ENCODE measurements around the gene MLLT10.

The MLLT10 gene

DNA sequence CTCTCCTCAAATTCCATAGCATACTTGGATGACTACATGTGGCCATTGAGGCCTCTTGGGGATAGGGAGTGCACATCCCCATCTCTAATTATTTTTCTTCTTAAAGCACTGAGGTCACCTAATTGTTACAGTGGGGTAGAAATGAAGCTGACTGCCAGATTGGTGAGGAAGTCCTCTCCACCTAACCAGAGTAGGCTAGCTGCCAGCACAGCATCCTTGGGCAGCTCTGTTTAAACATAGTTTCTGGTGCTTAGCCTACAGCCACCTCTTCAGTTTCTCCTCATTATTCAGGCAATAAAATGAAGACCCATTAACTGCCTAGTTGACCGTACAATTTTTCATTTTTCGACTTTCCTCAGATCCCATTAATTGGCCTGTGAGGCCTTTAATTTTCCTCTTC lies 104.6 kb downstream of the MLLT10 start:
- no peak for DNase-seq (ENCODE audit: low read depth)

- no peak for DNase-seq (ENCODE audit: low read depth)
These were observed 114.0 kb downstream of the MLLT10 start for GRCh38 chr10:21648040-21648439.

DNA sequence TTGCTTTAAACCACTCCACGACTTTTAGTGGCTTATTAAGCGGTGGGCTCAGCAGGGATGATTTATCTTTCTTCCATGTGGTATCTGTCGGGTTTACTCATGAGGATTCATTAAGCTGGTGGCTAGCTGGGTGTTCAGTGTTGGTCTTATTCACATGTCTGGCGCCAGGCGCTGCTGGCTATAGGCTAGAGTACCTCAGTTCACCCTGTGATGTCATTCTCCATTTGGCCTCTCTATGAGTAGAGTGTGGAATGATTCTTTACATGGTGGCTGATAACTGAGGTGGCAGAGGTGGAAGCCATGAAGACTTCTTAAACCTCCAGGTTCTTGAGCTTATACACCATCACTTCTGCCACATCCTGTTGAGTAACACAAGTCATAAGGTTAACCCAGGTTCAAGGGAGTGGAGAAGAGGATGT lies 115.4 kb downstream of the MLLT10 start:
- no peak for DNase-seq (ENCODE audit: low read depth)

GRCh38 chr10:21650353-21650752 lies 116.3 kb downstream of the MLLT10 start:
- DNase-seq (ENCODE audit: low read depth) = no peak

- DNase-seq (ENCODE audit: low read depth) = no peak
These were observed 121.2 kb downstream of the MLLT10 start for GRCh38 chr10:21655236-21655635.

DNA sequence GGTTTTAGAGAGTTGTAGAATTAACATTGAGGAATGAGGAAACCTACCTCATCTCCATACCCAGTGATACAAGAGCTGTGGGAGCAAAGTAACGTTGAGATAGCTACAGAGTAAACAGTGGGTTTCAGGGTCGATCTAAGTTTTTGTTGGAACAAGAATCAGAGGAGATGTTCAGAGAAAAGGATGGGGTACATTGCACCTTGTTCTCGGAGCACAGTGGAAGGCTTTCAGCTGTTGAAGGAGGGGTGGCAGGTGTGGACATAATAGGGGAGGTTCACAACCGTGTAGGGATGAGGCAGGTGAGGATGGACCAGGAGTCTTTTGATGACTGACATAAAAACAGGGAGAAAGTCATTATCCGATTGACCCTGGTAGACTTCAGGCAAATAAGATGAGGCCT lies 121.7 kb downstream of the MLLT10 start:
- no peak for DNase-seq (ENCODE audit: low read depth)

- no peak for DNase-seq (ENCODE audit: low read depth)
These were observed 127.1 kb downstream of the MLLT10 start for GRCh38 chr10:21661087-21661486.

DNA sequence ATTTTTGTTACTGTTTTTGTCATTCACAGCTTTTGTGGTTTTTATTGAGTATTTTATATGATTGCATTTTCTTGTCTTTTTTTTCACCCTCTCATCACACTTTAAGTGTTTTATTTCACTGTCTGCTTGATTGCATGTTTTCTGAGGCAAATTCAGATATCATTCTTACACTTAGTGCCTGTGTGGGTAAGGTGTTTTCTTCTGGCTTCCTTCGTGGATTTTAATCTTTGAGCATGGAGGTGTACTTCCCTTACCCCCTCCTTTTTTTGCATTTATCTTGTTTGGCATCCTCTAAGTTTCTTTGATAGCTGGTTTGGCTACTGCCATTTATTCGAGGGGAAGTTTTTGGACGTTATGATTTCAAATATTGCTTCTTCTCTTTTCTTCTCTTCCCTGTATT lies 127.9 kb downstream of the MLLT10 start:
- DNase-seq (ENCODE audit: low read depth) = no peak

DNA sequence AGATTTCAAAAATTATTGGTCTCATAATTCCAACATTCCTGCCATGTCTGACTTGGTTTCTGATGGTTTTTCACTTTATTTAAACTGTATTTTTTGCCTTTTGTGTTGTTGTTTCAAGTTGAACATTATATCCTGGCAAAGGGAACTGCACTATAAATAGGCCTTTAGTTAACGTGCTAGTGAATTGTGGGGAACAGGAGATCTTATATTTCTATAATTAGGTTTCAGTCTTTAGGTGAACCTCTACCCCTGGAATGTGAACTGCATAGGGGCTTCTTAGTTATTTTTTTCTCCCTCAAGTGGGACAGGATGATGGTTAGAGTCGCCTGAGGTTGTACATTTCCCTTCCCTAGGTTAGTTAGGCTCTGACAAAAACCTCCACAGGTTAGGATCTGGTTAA lies 128.6 kb downstream of the MLLT10 start:
- no peak for DNase-seq (ENCODE audit: low read depth)

DNA sequence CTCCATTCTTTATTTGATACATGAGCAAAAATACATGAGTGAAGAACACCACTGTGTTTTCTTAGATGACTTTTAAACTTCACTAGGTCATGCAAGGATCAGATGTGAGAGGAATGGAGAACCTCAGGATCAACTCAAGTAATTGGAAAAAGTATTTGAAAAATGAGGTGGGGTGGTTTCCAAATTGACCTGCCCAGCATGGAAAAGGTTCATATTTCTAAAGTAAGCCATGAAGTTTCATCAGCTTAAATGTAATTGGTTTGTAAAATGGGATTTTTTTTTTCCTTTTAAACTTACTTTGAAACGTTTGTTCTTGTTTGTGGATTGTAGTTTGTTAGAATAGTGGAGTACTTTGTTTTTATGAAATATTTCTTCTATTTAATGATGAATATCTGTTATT lies 134.8 kb downstream of the MLLT10 start:
- DNase-seq (ENCODE audit: low read depth) = no peak

- no peak for DNase-seq (ENCODE audit: low read depth)
These were observed 136.4 kb downstream of the MLLT10 start for GRCh38 chr10:21670391-21670790.

- DNase-seq (ENCODE audit: low read depth) = no peak
These were observed 139.6 kb downstream of the MLLT10 start for GRCh38 chr10:21673668-21674067.

- DNase-seq (ENCODE audit: low read depth) = peak; percentile 9
These were observed 141.2 kb downstream of the MLLT10 start for GRCh38 chr10:21675157-21675796.

GRCh38 chr10:21677551-21677950 lies 143.5 kb downstream of the MLLT10 start:
- no peak for DNase-seq (ENCODE audit: low read depth)

DNA sequence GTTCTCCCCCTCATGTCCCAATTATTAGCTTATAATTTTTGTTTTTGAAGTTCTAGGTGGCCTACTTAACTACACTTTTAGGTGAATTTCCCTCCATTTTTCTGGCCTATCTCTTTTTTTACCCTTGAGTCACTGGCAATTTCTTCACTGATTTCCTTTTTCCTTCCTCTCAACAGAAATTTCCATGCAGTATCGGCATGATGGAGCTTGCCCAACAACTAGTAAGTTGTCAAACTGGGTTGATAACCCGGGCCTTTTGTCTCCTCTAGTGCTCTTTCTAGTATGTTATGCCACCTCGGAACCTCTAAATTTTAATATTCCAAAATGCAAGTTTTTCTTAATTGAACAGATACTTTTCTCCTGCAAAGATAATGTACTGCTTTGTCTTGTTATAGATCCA lies 147.1 kb downstream of the MLLT10 start:
- DNase-seq (ENCODE audit: low read depth) = no peak

DNA sequence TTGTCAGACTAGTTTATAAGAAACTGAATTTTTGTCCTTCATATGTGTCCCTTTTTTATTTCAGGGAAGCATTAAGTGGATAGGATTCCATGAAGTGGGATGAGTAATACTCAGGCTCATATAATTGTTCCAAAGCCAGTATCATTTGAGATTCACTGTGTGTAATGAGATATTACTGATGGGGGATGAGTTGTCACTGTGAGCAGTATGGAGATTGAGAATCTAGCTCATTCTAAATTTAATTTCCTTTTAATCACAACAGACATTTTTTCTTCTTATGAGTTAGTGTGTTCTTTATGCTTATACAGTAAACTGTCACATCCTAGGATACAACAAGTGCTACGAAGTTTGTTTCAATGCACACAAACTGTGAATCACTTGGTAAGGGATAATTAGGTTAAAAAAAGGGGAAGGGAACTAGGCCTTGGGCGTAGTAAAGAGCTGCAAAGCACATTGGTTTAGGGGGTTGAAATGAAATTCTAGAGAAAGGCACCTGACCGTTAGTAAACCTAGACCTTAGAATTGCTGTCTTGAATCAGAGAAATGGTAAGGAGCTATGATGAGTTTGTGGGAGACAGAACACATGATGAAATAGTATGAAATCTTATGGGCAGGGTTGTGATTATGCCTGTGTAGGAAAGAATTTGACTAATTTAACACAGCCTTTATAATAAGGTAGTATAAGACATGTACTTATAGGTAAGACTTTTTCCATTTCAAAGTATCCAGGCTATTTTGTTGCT lies 153.4 kb downstream of the MLLT10 start:
- DNase-seq (ENCODE audit: low read depth) = no peak

GRCh38 chr10:21688009-21688332 lies 153.9 kb downstream of the MLLT10 start:
- DNase-seq (ENCODE audit: low read depth) = no peak

GRCh38 chr10:21688870-21689269 lies 154.8 kb downstream of the MLLT10 start:
- no peak for DNase-seq (ENCODE audit: low read depth)

GRCh38 chr10:21689881-21690280 lies 155.8 kb downstream of the MLLT10 start:
- DNase-seq (ENCODE audit: low read depth) = no peak

DNA sequence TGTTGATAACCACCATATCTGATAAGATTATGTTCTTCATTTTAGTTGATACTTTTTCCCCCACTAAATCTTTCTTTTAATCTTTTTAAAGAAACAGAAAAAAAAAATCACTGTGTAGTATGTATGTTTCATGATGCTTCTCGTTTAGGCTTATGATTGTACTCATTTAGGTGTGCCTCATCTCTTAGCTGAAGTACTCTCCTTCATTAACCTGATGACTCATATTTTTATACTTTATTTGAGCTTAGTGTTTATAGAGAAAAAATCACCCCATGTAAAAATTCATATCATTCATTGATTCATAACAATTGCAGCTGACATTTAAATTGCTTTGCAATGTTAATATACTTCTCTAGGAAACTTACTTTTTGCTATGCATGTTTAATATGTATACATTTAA lies 158.9 kb downstream of the MLLT10 start:
- DNase-seq (ENCODE audit: low read depth) = no peak

- no peak for DNase-seq (ENCODE audit: low read depth)
These were observed 159.4 kb downstream of the MLLT10 start for GRCh38 chr10:21693418-21693817.

DNA sequence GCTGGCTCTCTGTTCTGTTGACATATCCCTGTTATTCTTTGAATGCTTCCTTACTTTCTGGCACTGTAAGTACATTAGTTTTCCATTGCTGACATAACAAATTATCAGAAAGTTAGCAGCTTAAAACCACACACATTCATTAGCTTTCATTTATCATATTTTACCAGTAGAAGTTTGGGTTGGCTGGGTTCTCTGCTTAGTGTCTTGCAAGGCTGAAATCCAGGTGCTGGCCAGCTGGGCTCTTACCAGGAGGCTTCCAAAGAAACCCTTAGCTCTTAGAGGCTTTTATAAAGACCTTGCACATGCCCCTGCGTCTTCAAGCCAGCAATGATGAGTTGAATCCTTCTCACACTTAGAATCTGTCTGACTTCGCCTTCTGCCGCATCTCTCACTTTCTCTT lies 160.6 kb downstream of the MLLT10 start:
- no peak for DNase-seq (ENCODE audit: low read depth)

- DNase-seq (ENCODE audit: low read depth) = no peak
These were observed 162.3 kb downstream of the MLLT10 start for GRCh38 chr10:21696302-21696701.

DNA sequence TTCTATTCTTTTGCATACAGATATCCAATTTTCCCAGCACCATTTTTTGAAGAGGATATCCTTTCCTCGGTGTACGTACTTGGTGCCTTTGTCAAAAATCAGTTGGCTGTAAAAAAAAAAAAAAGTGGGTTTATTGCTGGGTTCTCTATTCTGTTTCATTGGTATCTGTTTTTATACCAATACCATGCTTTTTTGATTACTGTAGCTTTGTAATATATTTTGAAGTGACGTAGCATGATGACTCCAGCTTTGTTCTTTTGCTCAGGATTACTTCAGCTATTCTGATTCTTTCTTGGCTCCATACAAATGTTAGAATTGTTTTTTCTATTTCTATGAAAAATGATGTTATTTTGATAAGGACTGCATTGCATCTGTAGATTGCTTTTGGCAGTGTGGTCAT lies 165.5 kb downstream of the MLLT10 start:
- DNase-seq (ENCODE audit: low read depth) = no peak
